Chondrocyte (in vitro differentiated cells): ENCODE data around the gene SLC44A1. TPM values are rescaled to one million over a fixed set of nuclear protein-coding genes. Genes with fewer than 3 reads are reported as not detected.

Source experiments
- DNase-seq: peaks from one replicate; pipeline ENCODE4 v3.0.0; 2021; ENCODE audit warnings: mixed read lengths, low spot score
- H3K27ac Mint-ChIP-seq: one replicate; pipeline ENCODE4 v1.8.0; 2021; ENCODE audit warnings: mild to moderate bottlenecking, moderate library complexity, mixed read lengths; ENCODE audit not compliant: unreplicated experiment
- H3K27me3 Mint-ChIP-seq: 2 replicates; pipeline ENCODE4 v1.8.0; 2021; ENCODE audit warnings: low read depth, mixed read lengths
- H3K36me3 Mint-ChIP-seq: 2 replicates; pipeline ENCODE4 v1.8.0; 2021; ENCODE audit warnings: low read depth, mixed read lengths
- H3K4me1 Mint-ChIP-seq: 2 replicates; pipeline ENCODE4 v1.8.0; 2021; ENCODE audit warnings: low read depth, mild to moderate bottlenecking, mixed read lengths
- H3K4me3 Mint-ChIP-seq: one replicate; pipeline ENCODE4 v1.8.0; 2021; ENCODE audit warnings: mild to moderate bottlenecking, moderate library complexity, mixed read lengths; ENCODE audit not compliant: unreplicated experiment
- H3K9me3 Mint-ChIP-seq: 2 replicates; pipeline ENCODE4 v1.8.0; 2021; ENCODE audit warnings: low read depth, mixed read lengths
- total RNA-seq: library from RNA; stranded (reverse); gene quantifications from 3 replicates; pipeline ENCODE4 v1.2.1, GENCODE V29; 2021
- TF ChIP-seq, protein P1 (sequence below): fragments of 200-600 bp; sonication (generic); IDR thresholded peaks from 2 replicates; pipeline ENCODE4 v1.5.0; 2021; ENCODE audit warnings: antibody characterized with exemption, mild to moderate bottlenecking, moderate library complexity

Gene SLC44A1
- total RNA-seq, 1 donor from 2014 or later, result 17.1 TPM

- H3K36me3 Mint-ChIP-seq, result no peaks in the 10 kb centered on the region
- peaks cover 9% of the 10 kb centered on the region for H3K27me3 Mint-ChIP-seq
- TF ChIP-seq, protein P1, sequence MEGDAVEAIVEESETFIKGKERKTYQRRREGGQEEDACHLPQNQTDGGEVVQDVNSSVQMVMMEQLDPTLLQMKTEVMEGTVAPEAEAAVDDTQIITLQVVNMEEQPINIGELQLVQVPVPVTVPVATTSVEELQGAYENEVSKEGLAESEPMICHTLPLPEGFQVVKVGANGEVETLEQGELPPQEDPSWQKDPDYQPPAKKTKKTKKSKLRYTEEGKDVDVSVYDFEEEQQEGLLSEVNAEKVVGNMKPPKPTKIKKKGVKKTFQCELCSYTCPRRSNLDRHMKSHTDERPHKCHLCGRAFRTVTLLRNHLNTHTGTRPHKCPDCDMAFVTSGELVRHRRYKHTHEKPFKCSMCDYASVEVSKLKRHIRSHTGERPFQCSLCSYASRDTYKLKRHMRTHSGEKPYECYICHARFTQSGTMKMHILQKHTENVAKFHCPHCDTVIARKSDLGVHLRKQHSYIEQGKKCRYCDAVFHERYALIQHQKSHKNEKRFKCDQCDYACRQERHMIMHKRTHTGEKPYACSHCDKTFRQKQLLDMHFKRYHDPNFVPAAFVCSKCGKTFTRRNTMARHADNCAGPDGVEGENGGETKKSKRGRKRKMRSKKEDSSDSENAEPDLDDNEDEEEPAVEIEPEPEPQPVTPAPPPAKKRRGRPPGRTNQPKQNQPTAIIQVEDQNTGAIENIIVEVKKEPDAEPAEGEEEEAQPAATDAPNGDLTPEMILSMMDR, result no peak
- H3K4me3 Mint-ChIP-seq, result peak overlapping the region; percentile 82
- peaks cover 30% of the 10 kb centered on the region for H3K4me1 Mint-ChIP-seq
- H3K27ac Mint-ChIP-seq, result peak overlapping the region; percentile 75
- no peak for DNase-seq
- no peaks in the 10 kb centered on the region for H3K9me3 Mint-ChIP-seq
Observed at GRCh38 chr9:105245891-105246161, 1.4 kb downstream of the SLC44A1 start.

GRCh38 chr9:105246656-105247173 is 2.3 kb downstream of the SLC44A1 start:
- DNase-seq, result no peak
- Mint-ChIP-seq H3K4me1 (peaks cover 30% of the 10 kb centered on the region), H3K27me3 (peaks cover under 1% of the 10 kb centered on the region), H3K27ac (no peak overlapping the region), H3K9me3 (no peaks in the 10 kb centered on the region), H3K36me3 (no peaks in the 10 kb centered on the region), H3K4me3 (no peak overlapping the region)
- TF ChIP-seq, protein P1, result no peak

DNA sequence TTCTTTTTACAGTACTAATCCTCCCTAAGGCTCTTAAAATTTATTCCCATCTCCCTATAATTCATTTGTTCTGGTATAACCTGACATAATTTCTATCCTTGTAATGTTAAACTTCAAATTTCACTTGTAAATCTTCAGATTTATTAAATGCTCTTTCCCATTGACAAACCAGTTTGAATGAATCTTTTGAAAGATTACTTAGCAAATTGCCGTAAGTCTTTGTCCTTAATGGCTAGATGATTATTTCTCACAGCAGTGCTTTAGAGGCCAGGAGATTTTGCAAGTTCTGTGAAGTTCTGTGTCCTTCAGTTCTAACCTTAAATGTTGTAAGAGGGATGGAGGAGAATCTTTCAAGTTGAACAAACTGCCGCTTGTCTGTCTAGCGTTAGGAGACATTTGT is 4.2 kb downstream of the SLC44A1 start:
- TF ChIP-seq, protein P1, result no peak
- H3K9me3 Mint-ChIP-seq, result no peaks in the 10 kb centered on the region
- H3K36me3 Mint-ChIP-seq, result no peaks in the 10 kb centered on the region
- no peak for DNase-seq
- peaks cover 20% of the 10 kb centered on the region for H3K4me1 Mint-ChIP-seq
- no peak overlapping the region for H3K27ac Mint-ChIP-seq
- H3K4me3 Mint-ChIP-seq, result no peak overlapping the region
- no peaks in the 10 kb centered on the region for H3K27me3 Mint-ChIP-seq

GRCh38 chr9:105251133-105251532 is 6.7 kb downstream of the SLC44A1 start:
- no peaks in the 10 kb centered on the region for H3K27me3 Mint-ChIP-seq
- no peak overlapping the region for H3K27ac Mint-ChIP-seq
- H3K36me3 Mint-ChIP-seq, result no peaks in the 10 kb centered on the region
- H3K4me1 Mint-ChIP-seq, result peaks cover 8% of the 10 kb centered on the region
- H3K9me3 Mint-ChIP-seq, result no peaks in the 10 kb centered on the region
- TF ChIP-seq, protein P1, result no peak
- DNase-seq, result no peak
- no peak overlapping the region for H3K4me3 Mint-ChIP-seq

- H3K27ac Mint-ChIP-seq, result no peak overlapping the region
- H3K4me3 Mint-ChIP-seq, result no peak overlapping the region
- H3K9me3 Mint-ChIP-seq, result no peaks in the 10 kb centered on the region
- DNase-seq, result no peak
- H3K27me3 Mint-ChIP-seq, result no peaks in the 10 kb centered on the region
- peaks cover under 1% of the 10 kb centered on the region for H3K4me1 Mint-ChIP-seq
- TF ChIP-seq, protein P1, result peak; percentile 19
- H3K36me3 Mint-ChIP-seq, result no peaks in the 10 kb centered on the region
Observed at GRCh38 chr9:105251733-105252404, 7.4 kb downstream of the SLC44A1 start.
